ENCODE measurements around the gene SYT15.
"Not testable (repeated sequence)": the region's sequence is repeated elsewhere in the genome, so short reads cannot be mapped to it uniquely, and the experiment has no call there.

Gene SYT15

DNA sequence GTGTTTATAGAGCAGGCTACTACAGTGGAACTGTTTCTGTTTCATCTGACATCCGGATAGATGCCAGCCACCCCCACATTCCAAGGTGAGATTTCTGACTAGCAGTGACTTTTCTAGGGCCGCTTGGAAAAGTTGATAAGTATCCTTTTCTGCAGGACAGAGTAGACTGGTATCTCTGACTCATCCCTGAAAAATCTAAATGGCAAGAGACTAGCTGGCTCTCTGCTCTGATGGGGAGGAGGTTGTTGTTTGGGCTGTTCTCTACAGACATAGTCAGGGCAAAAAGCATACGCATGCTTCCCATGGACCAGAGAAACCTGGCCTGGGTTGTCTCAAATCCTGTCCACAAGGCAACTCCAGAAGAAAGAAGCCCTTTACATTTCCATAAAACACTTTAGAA is 10.7 kb downstream of the SYT15 start:
- not testable (repeated sequence) for DNase-seq

DNA sequence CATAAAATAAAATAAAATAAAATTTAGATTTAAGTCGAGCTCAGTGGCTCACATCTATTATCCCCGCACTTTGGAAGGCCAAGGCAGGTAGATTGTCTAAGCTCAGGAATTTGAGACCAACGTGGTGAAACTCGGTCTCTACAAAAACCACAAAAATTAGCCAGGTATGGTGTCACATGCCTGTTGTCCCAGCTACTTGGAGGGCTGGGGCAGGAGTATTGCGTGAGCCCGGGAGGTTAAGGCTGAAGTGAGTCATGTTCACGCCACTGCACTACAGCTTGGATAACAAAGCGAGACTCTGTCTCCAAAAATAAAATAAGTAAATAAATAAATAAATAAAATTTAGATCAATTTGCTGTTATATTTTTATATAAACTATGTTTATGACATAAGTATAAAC is 12.1 kb downstream of the SYT15 start:
- DNase-seq = not testable (repeated sequence)

DNA sequence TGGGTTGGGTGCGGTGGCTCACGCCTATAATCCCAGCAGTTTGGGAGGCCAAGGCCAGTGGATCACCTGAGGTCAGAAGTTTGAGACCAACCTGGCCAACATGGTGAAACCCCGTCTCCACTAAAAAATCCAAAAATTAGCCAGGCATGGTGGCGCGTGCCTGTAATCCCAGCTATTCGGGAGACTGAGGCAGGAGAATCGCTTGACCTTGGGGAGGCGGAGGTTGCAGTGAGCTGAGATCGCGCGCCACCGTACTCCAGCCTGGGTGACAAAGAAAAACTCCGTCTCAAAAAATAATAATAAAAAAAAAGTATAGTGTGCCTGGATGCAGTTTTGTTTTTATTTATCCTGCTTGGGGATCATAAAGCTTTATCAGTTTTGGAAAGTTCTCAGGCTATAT is 14.4 kb downstream of the SYT15 start:
- DNase-seq = not testable (repeated sequence)

DNA sequence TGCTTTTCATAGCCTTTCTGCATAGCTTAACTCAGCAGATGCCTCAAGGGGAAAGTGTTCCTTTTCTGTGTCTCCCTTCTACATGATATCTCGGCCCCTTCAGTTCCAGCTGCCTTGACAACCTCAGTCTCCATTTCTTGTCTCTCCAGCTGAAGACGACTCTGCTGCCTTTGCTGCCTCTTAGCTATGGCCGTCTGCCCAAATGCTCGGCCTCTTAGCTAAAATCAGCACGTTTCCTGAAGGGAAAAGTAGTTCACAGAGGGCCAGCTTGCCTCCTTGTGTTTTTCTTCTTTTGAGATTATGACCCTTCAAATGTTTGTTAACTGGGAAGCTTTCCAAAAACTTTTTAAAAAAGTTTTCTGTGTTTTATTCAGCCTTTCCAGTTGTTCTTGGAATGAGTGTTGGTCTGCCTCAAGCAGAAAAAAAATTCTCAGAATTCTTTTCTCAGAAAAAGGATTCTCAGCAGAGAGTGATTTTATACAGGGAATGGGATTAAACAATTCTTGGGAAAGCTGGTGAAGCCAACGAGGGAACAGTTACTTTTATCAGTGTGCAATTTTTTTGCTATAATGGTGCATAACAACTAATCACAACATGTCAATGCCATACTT is 15.6 kb downstream of the SYT15 start:
- not testable (repeated sequence) for DNase-seq

DNA sequence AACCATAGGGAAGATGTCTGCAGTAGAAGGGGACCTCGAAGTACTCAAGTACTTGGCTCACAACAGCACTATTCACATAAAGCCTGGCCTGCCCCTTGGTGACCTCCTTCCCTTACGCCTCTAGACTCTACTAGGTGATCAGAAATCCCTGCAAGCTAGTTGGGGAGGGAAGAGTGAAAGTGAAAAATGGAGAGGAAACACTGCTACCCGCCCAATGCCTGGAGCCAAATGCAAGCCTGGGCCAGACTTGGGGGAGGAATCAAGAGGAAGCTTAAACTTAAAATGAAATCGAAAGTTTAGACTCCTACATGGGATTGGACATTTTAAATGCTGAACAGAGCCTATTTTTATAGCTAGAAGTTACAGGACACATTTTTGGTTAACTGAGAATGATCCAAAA is 17.6 kb downstream of the SYT15 start:
- DNase-seq = not testable (repeated sequence)

DNA sequence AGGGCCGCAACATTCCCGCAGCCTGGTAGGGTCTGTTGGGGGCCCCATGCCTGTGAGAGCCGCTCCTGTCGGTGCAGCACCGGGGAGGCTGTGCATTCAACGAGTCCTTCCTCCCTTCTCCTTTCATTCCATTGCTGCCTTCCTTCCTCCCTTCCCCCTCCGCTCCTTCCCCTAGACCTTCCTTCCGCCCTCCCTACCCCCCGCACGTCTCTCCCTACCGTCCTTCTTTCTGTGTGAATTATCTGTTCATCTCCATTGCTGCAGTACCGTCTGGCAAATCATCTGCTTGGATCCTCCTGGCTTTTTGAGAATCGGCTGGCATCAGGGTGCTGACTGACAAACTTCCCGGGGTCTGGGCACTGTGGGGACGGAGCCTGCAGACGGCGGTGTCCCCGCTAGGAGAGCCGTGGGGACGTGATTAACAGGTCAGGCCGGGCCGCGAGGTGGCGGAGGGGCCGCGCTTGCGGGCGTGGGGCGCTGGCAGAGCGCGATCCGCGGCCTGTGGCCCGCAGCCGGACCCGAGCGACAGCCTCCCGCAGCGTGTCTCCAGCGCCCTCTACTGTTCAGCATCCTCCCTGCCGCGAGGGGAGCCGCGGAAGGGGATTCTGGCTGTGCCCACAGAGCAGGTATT is 18.8 kb downstream of the SYT15 start:
- not testable (repeated sequence) for DNase-seq

DNA sequence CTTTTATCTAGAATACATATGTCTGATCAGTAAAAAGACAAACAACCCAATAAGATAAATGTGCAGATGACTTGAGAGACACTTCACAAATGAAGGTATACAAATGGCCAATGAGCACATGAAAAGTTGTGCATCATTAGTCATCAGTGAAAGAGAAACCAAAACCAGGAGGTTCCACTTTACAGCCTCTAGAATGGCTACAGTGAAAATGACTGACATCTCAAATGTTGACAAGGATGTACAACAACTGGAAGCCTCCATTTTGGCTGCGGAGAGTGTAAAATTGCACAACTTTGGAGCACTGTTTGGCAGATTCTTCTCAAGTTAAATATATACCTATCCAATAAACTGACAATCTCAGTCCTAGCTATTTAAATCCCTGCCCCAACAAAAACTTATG is 21.6 kb downstream of the SYT15 start:
- not testable (repeated sequence) for DNase-seq

DNA sequence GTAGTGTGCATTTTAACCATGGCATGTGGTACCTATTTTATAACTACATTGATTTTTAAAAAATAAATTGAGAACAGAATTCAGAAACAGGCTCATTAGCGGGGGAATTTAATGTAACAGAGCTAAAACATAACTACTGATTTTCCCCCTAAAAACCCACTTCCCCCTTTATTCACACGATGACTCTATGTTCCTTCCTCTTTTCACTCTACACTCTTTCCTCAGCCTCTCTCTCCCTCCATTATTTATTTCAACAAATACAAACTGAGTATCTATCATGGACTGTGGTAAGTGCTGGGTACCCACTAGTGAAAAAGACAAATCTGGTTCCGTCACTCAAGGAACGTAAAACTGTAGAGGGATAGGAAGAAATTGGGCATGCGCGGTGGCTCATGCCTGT is 36.6 kb downstream of the SYT15 start:
- DNase-seq = not testable (repeated sequence)

DNA sequence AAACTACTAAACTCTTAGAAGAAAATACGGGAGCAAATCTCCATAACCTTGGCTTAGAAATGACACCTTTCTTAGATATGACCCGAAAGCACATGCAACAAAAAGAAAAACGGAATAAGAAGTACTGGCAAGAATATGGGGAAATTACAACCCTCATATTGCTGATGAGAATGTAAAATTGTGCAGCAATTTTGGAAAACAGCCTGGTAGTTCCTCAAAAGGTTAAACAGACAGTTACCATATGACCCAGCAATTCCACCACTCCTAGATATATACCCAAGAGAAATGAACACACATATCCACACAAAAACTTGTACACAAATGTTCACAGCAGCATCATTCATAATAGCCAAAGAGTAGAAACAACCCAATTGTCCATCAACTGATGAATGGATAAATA is 37.3 kb downstream of the SYT15 start:
- not testable (repeated sequence) for DNase-seq

DNA sequence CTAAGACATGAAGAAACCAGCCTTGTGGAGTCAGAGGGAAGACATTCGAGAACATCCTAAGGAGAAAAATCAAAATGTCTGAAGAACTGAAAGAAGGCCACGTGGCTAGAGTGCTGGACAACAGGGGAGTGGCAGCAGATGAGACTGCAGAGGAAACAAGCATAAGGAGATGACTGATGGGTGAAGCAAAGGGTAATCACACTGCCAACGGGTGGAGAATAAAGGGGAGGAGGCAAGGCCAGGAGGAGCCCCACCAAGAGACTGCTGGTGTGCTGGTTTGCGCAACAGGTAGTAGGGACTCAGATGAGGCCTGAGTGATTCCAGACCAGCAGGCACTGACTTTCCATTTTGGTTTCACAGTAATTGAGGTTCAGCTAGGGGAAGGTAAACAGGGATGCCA is 38.2 kb downstream of the SYT15 start:
- DNase-seq = not testable (repeated sequence)

DNA sequence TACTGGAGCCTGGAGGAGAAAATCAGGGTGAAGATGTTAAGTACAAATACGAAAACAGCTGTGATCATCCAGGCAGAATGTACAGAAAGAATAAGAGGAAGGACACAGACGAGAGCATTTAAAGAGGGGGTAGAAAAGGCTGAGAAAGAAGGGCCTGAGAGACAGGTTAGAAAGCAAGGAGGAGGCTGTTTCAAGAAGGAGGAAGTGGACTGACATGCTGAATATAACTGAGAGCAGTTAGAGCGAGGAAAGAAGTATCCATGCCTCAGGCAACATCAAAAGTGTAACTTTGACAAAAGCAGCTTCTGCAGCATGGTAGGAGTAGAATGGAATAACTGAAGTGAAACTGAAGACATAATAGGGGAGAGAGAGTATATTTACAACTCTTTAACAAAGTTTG is 39.0 kb downstream of the SYT15 start:
- DNase-seq = not testable (repeated sequence)

DNA sequence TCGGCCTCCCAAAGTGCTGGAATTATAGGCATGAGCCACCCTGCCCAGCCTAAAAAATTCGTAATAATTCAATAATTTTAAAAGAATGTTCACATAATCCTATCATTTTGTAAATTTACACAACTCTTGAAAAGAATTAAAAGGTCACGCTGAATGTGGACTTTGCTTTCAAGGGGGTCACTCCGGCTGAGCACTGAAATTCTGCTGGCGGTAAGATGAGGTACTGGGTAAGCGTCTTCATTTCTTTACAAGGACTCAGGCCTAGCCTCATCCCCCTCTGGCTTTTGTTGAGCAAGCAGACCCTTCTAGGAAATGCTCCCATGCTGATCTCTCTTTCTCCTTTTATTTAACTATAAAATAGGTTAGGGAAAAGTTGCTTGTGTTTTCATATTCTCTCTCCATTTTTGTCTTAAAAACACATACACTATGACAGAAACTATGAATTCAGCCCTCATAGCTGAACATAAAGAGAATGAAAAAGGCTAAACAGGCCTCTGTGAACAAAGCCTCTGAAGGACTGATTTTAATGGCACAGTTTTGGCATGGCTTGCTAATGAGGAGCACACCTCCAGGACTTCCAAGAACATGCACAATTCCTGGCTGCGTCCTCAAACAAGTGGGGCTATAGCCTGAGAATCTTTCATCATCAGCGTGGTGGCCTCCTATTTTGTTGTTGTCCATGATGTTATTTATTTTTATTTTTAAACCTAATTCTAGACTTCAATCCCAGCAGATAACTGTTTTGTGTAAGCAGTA is 45.1 kb downstream of the SYT15 start:
- not testable (repeated sequence) for DNase-seq

DNA sequence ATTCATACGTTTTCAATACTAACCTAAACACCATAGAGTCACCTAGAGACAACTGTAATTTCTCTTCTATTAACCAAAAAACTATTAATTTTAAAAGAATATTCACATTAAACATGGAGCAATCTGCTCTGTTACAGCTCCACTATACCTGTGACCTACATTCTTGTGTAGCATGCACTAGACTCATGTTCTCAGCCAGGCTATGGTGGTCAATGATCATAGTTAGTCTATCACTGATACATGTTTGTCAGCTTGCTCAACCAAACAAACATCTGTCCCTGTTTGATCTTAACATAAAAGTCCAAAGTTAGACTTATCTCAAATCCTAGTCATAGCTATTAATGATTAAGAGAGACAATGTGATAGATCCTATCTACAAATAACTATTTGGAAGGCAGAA is 50.9 kb downstream of the SYT15 start:
- not testable (repeated sequence) for DNase-seq

DNA sequence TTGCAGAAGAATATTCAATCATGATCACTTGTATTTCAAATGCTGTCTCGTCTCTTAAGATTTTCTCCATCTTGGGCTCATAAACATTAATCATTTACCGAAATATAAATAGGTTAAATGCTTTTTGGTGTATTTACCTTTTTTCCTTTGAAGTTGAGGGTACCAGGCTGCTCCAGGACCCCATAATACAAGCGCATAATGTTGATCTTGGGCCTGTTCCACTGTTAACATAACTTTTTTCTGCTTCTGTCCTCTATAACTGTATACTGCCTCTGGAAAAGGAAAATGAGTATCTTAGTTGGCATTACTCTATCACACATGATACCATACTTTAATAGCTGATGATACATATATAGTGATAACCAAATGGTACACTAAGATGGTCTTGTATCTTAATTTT is 51.9 kb downstream of the SYT15 start:
- DNase-seq = not testable (repeated sequence)

DNA sequence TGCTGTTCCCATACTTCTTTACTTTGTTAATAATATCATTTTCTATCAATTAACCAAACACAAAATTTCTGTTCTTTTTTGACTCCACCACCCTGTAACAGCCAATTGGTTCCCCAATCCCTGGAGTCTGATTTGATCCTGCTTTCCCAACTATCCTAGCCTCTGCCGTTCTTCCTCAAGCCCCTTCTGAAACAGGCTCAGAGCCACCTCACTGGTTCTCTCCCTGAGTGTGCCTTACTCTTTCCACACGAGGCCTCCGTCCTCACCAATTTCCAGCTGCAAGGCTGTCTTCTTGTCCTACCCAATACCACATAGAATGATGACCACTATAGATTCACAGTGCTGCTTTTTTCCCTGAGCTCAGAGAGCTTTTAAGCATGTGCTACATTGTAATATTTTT is 52.8 kb downstream of the SYT15 start:
- DNase-seq = not testable (repeated sequence)

DNA sequence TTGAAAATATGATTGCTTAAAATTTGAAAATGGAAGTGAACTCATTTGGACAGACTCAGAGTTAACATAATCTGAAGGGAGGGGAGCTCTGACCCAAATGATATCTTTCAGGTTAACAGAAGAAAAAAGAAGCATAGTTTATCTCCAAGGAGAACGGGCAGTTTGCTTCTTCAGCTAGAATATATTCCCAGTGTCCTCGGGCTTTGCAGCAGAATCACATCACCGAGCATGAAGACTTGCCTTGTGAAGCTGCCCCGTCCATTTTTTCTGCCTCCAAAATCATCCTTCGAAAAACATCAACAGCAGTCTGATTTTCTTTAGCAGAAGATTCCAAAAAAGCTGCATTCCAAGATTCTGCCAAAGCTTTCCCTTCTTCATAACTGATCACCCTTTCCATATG is 55.8 kb downstream of the SYT15 start:
- DNase-seq = not testable (repeated sequence)

DNA sequence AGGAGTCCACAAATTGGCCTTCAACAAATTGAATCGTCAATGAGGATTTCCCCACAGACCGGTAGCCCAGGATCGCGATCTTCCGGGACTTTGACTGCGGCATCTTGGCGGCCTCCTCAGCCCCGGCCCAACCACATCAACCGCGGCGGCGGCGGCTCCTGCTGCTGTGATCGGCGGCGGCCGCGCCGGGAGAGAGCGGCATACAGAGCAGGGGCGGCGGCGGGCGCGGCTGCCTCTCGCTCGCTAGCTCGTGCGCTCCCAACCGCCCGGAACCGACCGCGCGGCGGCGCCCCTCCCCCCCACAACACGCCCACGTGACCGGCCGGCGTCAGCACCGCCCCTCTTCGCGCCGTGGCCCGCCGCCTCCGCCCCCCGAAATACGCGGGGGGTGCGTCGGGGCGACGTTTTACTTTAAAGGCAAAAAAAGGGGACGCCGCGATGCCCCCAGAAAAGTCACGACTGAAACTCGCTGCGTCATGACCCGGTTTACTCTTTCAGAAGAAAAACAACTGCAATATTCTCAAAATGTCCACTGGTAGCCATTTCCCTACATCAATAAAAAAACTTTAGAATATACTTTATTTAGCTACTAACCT is 56.5 kb downstream of the SYT15 start:
- not testable (repeated sequence) for DNase-seq

DNA sequence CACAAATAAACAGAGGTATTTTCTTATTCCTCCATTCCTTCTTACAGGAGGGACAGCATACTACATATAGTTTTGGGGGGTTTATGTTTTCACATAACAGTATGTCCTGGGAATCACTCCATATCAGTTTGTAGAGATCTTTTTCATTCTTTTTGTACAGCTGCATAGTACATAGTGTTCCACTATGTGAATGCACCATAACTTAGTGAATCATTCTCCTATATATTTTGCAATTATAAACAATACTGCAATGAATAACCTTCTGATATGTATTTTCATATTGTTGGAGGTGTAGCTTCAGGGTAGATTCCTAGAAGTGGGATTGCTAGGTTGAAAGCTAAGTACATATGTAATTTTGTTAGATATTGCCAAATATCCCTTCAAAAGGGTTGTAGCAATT is 61.1 kb downstream of the SYT15 start:
- not testable (repeated sequence) for DNase-seq
